ENCODE measurements around the gene RBFOX1.

The RBFOX1 gene

DNA sequence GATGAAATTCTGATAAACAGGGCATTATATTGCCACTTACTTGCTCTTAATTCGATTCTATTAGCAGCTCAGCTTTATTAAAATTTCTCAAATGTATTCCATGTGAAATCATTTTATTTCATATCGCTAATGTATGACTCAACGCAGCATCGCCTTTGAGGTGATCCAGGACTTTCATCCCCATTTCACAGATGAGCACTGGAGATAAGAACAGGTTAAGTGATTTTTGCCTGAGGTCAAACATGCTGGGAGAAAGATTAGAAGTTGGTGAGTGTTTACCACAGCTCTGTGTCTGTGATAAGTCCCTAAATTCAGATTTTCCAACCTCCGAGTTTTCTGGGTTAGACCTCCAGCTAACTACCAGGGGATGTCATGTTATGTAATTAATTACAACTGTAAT, 43.6 kb downstream of the RBFOX1 start:
- no peak for DNase-seq

GRCh38 chr16:7377231-7377630, 44.6 kb downstream of the RBFOX1 start:
- DNase-seq, result no peak

DNA sequence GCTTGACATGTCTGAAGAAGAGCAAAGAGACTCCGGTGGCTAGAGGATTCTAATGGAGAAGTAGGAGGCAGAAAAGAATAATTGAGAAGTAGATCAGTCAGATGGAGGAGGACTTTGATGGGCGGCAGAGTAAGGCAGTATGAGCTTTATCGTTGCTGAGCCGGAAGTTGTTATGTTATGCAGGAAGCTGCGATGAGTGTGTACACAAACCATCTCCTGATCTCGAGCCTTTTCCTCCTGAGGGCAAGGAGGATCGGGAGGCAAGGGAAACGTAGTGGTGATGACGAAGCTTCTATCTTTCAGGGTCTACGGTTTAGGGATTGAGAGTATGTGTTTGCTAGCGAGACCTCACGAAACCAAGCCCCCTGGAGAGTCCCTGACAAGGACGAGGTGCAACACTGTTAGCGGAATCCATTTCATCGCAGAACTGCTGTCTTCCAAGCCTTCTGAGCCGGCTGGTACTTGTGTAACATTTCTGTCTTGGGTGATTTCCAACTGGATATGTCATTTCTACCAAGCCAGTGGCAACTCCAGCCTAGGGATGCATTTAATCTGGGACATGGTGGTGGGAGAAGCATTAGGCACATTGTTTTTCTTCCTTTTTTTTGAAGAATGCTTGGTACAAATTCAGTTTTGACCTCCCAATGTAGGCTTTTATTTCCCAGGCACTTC, 45.5 kb downstream of the RBFOX1 start:
- no peak for DNase-seq

- no peak for DNase-seq
Measured at GRCh38 chr16:7380441-7380840, 47.8 kb downstream of the RBFOX1 start.

DNA sequence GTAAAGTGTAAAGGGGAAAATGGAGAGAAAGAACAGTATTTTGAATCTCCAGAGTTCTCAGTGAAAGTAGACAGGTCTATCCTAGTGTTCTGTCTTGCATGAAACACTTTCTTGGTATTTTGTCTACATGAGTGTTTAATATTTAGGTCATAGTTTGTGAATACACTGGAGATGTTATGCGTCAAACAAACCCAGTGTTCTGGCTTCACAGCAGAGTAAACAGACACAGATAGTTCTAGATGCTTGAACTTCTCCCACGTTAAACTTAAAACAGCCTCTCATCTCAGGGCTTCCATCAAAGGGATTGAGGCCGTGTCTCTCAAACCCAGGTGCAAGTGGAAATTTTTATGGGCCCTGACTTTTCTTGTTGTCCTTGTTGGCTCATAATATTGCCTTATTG, 48.3 kb downstream of the RBFOX1 start:
- DNase-seq, result no peak

DNA sequence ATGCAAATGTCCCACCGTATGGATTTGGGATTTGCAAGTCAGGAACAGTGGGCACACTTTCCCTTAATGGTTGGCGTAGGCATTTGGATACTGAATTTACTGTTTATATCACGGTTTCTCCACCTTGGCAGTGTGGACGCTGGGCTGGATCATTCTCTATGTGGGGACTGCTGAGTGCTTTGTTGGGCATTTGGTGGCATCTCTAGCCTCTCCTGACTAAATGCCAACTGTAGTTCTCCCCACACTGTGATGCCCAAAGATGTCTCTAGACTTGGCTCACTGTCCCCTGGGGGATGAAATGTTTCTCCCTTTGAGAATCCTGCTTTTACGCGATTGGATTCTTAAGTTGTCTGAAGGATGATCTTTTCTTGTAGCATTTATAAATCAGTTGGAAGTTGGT, 49.0 kb downstream of the RBFOX1 start:
- DNase-seq, result no peak

DNA sequence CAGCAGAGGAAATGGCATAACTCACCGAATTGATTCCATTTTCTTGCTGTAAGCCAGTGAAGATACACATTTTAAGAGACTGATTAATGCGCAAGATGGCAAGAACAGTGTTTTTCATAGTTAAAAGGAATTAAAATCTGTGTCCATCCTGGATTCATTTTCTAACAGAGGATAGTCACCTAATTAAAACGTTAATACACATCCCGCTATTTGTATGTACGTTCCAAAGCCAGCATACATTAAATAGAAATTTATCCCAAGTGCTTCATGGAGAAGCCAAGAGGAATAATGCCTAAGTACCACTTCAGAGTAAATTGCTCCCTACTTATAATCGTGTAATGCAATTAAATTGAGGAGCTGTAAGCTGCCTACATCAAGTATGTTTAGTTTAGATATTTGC, 49.9 kb downstream of the RBFOX1 start:
- DNase-seq, result no peak

GRCh38 chr16:7390974-7391373, 58.3 kb downstream of the RBFOX1 start:
- no peak for DNase-seq

GRCh38 chr16:7391694-7392093, 59.0 kb downstream of the RBFOX1 start:
- DNase-seq, result no peak

DNA sequence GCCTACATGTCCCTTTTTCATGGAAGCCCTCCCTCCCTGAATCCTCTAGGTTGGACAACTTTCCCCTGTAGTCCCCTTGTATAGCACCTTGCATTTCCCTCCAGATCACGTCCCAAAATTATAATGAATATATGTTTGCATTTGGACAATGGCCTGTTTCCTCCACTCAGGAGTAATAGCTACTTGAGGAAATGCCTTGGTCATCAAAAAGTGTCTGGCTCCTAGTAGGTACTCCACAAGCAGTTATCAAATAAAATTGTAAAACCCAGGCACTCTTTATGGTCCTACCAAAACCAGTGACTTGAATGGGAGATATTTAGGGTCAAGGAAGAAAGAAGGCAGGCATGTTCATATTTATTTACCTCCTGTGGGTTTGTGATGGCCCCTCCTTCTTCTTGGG, 59.6 kb downstream of the RBFOX1 start:
- no peak for DNase-seq

- DNase-seq, result no peak
Measured at GRCh38 chr16:7393680-7394079, 61.0 kb downstream of the RBFOX1 start.

DNA sequence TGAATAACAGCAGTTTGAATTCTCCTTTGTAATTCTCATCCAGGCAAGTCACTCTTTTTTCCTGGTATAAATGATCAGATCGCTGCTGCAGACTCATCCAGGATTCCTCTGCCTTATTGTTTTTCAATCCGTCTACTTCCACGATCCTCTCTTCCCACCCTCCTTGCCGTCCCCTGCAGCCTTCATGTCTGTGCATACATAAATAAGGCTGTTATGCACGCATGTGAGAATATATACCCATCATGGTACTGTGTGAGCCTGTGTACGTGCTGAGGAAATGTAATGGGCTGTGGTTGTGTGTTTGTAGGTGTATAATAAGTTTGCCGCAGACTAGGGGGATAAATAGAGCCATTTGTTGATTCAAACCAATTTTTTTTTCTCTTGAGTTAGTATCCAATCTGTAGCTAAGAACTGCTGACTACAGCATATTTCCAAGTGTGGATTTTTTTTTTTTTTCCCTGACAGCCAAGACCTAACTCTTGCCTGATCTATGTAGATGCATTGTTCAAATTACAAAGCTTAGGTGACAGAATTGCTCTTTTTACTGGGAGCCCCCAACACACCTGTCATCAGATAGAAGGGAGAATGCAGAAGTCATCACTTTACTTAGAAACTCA, 62.2 kb downstream of the RBFOX1 start:
- no peak for DNase-seq

DNA sequence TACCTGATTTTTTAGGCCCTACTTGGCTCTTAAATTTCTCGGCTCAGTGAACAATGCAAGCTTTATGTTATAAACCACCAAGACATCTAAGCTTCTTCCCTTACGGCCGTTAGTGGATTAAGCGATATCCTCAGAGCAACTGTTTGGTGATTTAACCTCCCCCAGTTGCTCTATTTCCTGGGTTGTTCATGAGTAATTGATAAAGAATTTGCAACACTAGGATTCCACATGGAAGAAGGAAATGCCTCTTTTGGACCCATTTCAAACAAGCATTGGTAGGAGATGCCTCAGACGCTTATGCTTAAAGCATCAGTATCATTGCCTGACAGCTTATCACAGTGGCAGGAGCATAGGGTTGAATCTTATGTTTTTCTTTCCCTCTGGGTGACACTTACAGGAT, 65.3 kb downstream of the RBFOX1 start:
- no peak for DNase-seq

DNA sequence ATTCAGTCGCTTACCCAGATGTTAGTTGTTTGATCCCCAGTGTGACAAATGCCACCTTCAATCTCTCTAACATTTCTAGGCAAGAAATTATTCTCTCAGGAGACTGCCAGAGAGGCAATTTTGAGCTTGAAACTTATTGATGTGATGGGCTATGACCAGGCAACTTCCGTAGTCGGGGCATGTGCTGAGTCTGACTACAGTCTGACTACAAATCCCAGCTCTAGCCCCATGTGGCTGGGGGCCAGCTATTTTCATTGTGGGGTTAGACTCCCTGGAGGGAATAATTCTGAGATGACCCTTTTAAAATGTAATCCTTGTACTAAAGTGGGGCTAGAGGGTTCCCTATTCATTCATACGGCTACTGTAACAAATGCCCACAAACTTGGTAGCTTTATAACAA, 65.9 kb downstream of the RBFOX1 start:
- no peak for DNase-seq

DNA sequence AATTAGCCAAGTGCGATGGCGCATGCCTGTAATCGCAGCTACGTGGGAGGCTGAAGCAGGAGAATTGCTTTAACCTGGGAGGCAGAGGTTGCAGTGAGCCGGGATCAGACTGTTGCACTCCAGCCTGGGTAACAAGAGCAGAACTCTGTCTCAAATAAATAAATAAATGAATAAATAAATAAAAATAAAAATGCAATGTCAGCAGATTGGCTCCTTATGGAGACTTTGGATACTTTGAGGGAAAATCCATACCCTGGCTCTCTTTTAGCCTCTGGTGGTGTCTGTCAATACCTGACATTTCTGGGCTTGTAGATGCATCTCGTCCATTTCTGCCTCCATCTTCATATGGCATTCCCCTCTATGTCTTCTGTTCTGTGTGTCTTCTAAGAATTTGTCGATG, 66.7 kb downstream of the RBFOX1 start:
- DNase-seq, result no peak

- DNase-seq, result no peak
Measured at GRCh38 chr16:7400117-7400890, 67.7 kb downstream of the RBFOX1 start.

- DNase-seq, result no peak
Measured at GRCh38 chr16:7404217-7404616, 71.6 kb downstream of the RBFOX1 start.

- DNase-seq, result no peak
Measured at GRCh38 chr16:7405166-7405565, 72.5 kb downstream of the RBFOX1 start.

- DNase-seq, result no peak
Measured at GRCh38 chr16:7408700-7409365, 76.2 kb downstream of the RBFOX1 start.

DNA sequence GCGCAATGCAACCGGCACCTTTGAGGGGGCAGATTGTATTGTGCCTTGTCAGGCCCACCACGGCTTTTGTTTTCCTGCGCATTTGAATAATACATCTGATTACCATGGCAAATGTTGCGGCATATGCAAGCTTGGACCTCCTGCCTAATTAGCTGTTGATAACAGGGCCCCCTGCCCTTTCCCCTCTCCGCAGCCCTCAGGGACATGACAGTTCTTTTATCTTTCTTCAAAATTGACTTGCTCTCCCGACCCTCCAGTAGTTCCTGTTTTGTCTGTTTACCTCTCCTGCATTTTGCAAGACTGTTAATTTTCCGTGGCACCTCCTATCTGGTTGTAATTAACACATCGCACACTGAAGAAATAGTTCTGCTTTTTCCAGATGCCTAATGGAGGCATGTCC, 86.8 kb downstream of the RBFOX1 start:
- no peak for DNase-seq

- no peak for DNase-seq
Measured at GRCh38 chr16:7420079-7420478, 87.4 kb downstream of the RBFOX1 start.

- no peak for DNase-seq
Measured at GRCh38 chr16:7420843-7421242, 88.2 kb downstream of the RBFOX1 start.

DNA sequence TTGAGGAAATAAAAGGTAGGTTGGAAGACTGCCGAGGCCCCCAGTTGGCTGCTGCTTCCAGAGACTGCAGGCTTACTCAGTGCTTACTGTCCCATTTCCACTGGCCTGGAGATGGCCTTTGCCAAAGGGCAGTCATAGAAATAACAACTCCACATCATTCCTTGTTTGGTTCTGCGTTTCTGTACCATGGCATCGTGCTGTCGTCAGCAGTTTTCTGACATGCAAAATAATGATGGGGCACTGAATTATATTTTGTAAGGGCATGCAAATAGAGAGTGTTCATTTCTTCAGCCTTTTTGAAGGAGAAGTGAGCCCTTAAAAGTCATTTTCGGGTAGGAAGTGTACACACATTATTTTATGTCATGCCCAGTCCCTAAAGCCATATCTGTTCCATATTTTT, 88.9 kb downstream of the RBFOX1 start:
- DNase-seq, result no peak

All from EL (cell line).